GM23248 (cell line): Measurements from ENCODE around the gene KATNA1.

ENCODE experiments used
- EZH2 ChIP-seq: fragments of 200-600 bp; sonication (generic); IDR thresholded peaks from 2 replicates; pipeline ENCODE4 v1.6.1; 2018; ENCODE audit warnings: antibody characterized with exemption, mild to moderate bottlenecking; ENCODE audit not compliant: insufficient read depth, poor library complexity, severe bottlenecking
- EZH2phosphoT487 ChIP-seq: fragments of 200-600 bp; sonication (generic); IDR thresholded peaks from 2 replicates; pipeline ENCODE4 v1.6.1; 2018; ENCODE audit warnings: antibody characterized with exemption, moderate library complexity, mild to moderate bottlenecking, low read depth; ENCODE audit not compliant: insufficient read depth

- TF ChIP-seq EZH2 (no peak), EZH2phosphoT487 (no peak)
Observed at GRCh38 chr6:149698175-149698574, 49.7 kb upstream of the KATNA1 start.
